Upper lobe of left lung (tissue), 6 donors: ENCODE data around the gene SPRY1. TPM values are rescaled to one million over a fixed set of nuclear protein-coding genes. Genes with fewer than 3 reads are reported as not detected.

Source experiments
- ATAC-seq, 2 donors: fragments of 200-7000 bp; cut with Tn5 transposase; one replicate each; pipeline ENCODE4 v1.9.1; 2022; ENCODE audit warnings: mild to moderate bottlenecking in 2 of 2, moderate library complexity in 2 of 2; ENCODE audit not compliant: low FRiP score in 2 of 2
- DNase-seq, 2 donors: peaks; one replicate each; pipeline ENCODE4 v3.0.0-alpha.2; 2019 to 2020
- H3K27ac ChIP-seq, 4 donors: fragments of 200-600 bp; sonication (generic); one replicate each; pipeline ENCODE4 v1.5.1; 2016 to 2019
- H3K27me3 ChIP-seq, 4 donors: fragments of 200-600 bp; sonication (generic); one replicate each; pipeline ENCODE4 v1.5.1; 2017 to 2019
- H3K36me3 ChIP-seq, 4 donors: fragments of 200-600 bp; sonication (generic); one replicate each; pipeline ENCODE4 v1.5.1; 2016 to 2019
- H3K4me1 ChIP-seq, 4 donors: fragments of 200-600 bp; sonication (generic); one replicate each; pipeline ENCODE4 v1.5.1; 2018 to 2019
- H3K4me3 ChIP-seq, 4 donors: fragments of 200-600 bp; sonication (generic); one replicate each; pipeline ENCODE4 v1.5.1; 2017 to 2019; ENCODE audit warnings: mild to moderate bottlenecking in 2 of 4, moderate library complexity in 1 of 4
- H3K9me3 ChIP-seq, 4 donors: fragments of 200-600 bp; sonication (generic); one replicate each; pipeline ENCODE4 v1.5.1; 2018 to 2019
- EP300 ChIP-seq, 4 donors: sonication (generic); formaldehyde crosslinking; IDR thresholded peaks; one replicate each; pipeline ENCODE4 v1.5.1; 2017; ENCODE audit warnings: antibody characterized with exemption in 4 of 4, control low read depth in 2 of 4
- POLR2A ChIP-seq, 4 donors: fragments of 450-650 bp; IDR thresholded peaks; one replicate each; pipeline ENCODE4 v1.5.1; 2016 to 2017; ENCODE audit warnings: antibody characterized with exemption in 4 of 4, mild to moderate bottlenecking in 2 of 4
- POLR2AphosphoS5 ChIP-seq, 2 donors: sonication (generic); formaldehyde crosslinking; IDR thresholded peaks; one replicate each; pipeline ENCODE4 v1.5.1; 2017; ENCODE audit warnings: antibody characterized with exemption in 2 of 2
- WGBS, 2 donors: methylation state at CpG; one replicate each; pipeline ENCODE4 v1.1.5; 2017 to 2018; 5-methylcytosine and 5-hydroxymethylcytosine counted together
- total RNA-seq, 6 donors: library from RNA; depleted of rRNA in 4 of 6; stranded (reverse); fragments of >200 nt in 4 of 6; gene quantifications; one replicate each; pipeline versions ENCODE4 v1.1.0 to v1.2.1, GENCODE V29; 2016 to 2021
- TF ChIP-seq, protein P1 (sequence below), 6 experiments: fragments of 450-650 bp in 4 of 6; fragments of 200-600 bp in 2 of 6; sonication (generic) in 2 of 6; IDR thresholded peaks; one replicate each; pipeline ENCODE4 v1.5.1; 2016 to 2019; ENCODE audit warnings: antibody characterized with exemption in 6 of 6
- donor health status: DM: no; HTN: no; CAD: no; lungs with moderate emphysema.
- donor health status: DM: no; HTN: yes; CAD: no; lungs with severe emphysema.

SPRY1 gene
- total RNA-seq, 6 donors from 2014 or later, result 56.7 to 149 (median 97.4) TPM

GRCh38 chr4:123449780-123450179, 53.2 kb downstream of the SPRY1 start:
- TF ChIP-seq, protein P1, sequence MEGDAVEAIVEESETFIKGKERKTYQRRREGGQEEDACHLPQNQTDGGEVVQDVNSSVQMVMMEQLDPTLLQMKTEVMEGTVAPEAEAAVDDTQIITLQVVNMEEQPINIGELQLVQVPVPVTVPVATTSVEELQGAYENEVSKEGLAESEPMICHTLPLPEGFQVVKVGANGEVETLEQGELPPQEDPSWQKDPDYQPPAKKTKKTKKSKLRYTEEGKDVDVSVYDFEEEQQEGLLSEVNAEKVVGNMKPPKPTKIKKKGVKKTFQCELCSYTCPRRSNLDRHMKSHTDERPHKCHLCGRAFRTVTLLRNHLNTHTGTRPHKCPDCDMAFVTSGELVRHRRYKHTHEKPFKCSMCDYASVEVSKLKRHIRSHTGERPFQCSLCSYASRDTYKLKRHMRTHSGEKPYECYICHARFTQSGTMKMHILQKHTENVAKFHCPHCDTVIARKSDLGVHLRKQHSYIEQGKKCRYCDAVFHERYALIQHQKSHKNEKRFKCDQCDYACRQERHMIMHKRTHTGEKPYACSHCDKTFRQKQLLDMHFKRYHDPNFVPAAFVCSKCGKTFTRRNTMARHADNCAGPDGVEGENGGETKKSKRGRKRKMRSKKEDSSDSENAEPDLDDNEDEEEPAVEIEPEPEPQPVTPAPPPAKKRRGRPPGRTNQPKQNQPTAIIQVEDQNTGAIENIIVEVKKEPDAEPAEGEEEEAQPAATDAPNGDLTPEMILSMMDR (IDR thresholded peaks at IDR 0.05), result no peak
- no peak for TF ChIP-seq POLR2A (IDR thresholded peaks at IDR 0.05)
- TF ChIP-seq POLR2AphosphoS5 (IDR thresholded peaks at IDR 0.05), result no peak
- TF ChIP-seq EP300 (IDR thresholded peaks at IDR 0.05), result no peak
- no peaks in the 10 kb centered on the region for H3K9me3 ChIP-seq
- H3K4me1 ChIP-seq, result peaks cover 0 to 7% (median 3%) of the 10 kb centered on the region in 4 donors
- no peaks in the 10 kb centered on the region for H3K27me3 ChIP-seq
- ATAC-seq (peak in 1 of 2 donors; percentile 43), DNase-seq (no peak)
- H3K36me3 ChIP-seq, result no peaks in the 10 kb centered on the region
- no peak overlapping the region for H3K4me3 ChIP-seq
- H3K27ac ChIP-seq, result no peak overlapping the region
- 10 to 31% methylated on average over 1 of the region's 1 CpG for WGBS, 2 donors

GRCh38 chr4:123450393-123450792, 53.8 kb downstream of the SPRY1 start:
- H3K27me3 ChIP-seq, result no peaks in the 10 kb centered on the region
- H3K4me3 ChIP-seq, result no peak overlapping the region
- peaks cover 0 to 7% (median 3%) of the 10 kb centered on the region in 4 donors for H3K4me1 ChIP-seq
- H3K9me3 ChIP-seq, result no peaks in the 10 kb centered on the region
- no peak for ATAC-seq
- H3K36me3 ChIP-seq, result no peaks in the 10 kb centered on the region
- no peak overlapping the region for H3K27ac ChIP-seq
- TF ChIP-seq POLR2A (IDR thresholded peaks at IDR 0.05) (no peak), EP300 (IDR thresholded peaks at IDR 0.05) (no peak), POLR2AphosphoS5 (IDR thresholded peaks at IDR 0.05) (no peak)
- TF ChIP-seq, protein P1 (IDR thresholded peaks at IDR 0.05), result no peak
- DNase-seq, result no peak

- DNase-seq, result peak in 1 of 2 donors; percentile 80
- Histone ChIP-seq H3K27me3 (no peaks in the 10 kb centered on the region), H3K9me3 (no peaks in the 10 kb centered on the region), H3K4me1 (peaks cover 0 to 7% (median 3%) of the 10 kb centered on the region in 4 donors), H3K36me3 (no peaks in the 10 kb centered on the region), H3K4me3 (no peak overlapping the region), H3K27ac (no peak overlapping the region)
- TF ChIP-seq EP300 (IDR thresholded peaks at IDR 0.05) (no peak), POLR2A (IDR thresholded peaks at IDR 0.05) (no peak), POLR2AphosphoS5 (IDR thresholded peaks at IDR 0.05) (no peak)
- TF ChIP-seq, protein P1 (IDR thresholded peaks at IDR 0.05), result no peak
- peak in 1 of 2 donors; percentile 71 for ATAC-seq
These were observed 56.0 kb downstream of the SPRY1 start for GRCh38 chr4:123452616-123453015.

DNA sequence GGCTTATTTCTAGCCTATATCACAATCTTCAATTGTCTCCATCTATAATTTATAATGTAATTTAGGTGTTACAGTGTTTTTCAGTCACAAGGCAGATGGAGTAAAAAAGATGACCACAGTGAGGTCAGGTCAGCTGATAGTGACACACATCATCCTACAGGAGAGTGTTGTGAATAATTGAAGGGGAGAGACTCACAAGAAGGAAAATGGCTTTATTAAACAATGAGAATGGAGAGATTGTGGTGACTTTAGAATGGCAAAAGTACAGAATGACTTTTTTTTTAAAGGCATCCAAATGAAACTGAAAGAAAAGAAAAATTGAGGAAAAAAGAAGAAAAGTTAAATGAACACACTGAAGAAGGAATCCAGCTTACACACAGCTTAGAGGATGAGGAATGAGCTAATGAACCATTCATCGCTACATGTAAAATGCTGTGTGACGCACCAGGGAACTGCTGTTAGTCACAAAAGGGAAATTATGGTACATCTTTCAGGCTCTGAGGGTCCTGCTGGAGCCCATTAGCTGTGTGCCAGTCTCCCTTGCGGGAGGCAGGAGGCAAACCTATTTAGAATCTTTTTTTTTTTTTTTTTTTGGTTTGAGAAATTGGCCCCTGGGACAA, 56.6 kb downstream of the SPRY1 start:
- ATAC-seq (no peak), DNase-seq (no peak)
- 97% methylated on average over 3 of the region's 3 CpGs for WGBS, 2 donors
- peaks cover 0 to 7% (median 3%) of the 10 kb centered on the region in 4 donors for H3K4me1 ChIP-seq
- no peaks in the 10 kb centered on the region for H3K27me3 ChIP-seq
- no peak overlapping the region for H3K27ac ChIP-seq
- TF ChIP-seq, protein P1 (IDR thresholded peaks at IDR 0.05), result no peak
- TF ChIP-seq EP300 (IDR thresholded peaks at IDR 0.05), result no peak
- no peak for TF ChIP-seq POLR2A (IDR thresholded peaks at IDR 0.05)
- TF ChIP-seq POLR2AphosphoS5 (IDR thresholded peaks at IDR 0.05), result no peak
- H3K4me3 ChIP-seq, result no peak overlapping the region
- no peaks in the 10 kb centered on the region for H3K9me3 ChIP-seq
- no peaks in the 10 kb centered on the region for H3K36me3 ChIP-seq
